Left renal cortex interstitium (tissue), 4 donors: Measurements from ENCODE around the gene RBFOX1. TPM values are rescaled to one million over a fixed set of nuclear protein-coding genes. Genes with fewer than 3 reads are reported as not detected.

ENCODE experiments used
- DNase-seq, 4 donors: peaks; one replicate each; pipeline ENCODE4 v3.0.0-alpha.2; 2013; ENCODE audit warnings: low read depth in 4 of 4, low spot score in 2 of 4, missing footprints in 1 of 4
- polyA plus RNA-seq, 4 donors: library from polyadenylated mRNA; unstranded; fragments of 120-200 nt; gene quantifications; one replicate each; pipeline ENCODE4 v1.2.1, GENCODE V29; 2013; ENCODE audit not compliant: insufficient read length in 4 of 4

Gene RBFOX1
- polyA plus RNA-seq, 4 donors: 2.3 to 4.6 (median 2.6) TPM

DNA sequence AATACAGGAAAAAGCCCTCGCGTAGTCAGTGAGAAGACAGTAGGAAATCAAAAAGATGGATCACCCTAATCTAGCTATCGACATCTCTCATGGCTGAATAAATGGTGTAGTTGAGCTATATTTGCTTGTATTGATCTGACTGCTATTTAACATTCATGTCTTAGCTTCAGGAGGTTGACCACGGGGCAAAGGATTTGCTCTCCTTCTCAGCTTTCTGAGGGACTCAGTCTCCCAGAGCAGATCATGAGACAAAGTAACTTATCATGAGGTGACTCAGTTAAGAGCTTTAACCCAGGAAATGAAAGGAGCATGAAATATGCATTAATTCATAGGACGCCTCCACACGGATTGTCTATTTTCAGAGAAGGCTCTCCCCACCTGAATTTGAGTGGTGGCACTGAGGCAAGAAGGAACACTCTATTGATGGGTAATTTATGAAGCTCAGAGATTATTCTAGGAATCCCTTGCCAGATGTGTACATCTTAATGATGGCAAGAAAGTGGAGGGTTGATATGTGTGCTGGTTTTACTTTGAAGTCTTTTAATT lies 608 bp downstream of the RBFOX1 start:
- DNase-seq: no peak

DNA sequence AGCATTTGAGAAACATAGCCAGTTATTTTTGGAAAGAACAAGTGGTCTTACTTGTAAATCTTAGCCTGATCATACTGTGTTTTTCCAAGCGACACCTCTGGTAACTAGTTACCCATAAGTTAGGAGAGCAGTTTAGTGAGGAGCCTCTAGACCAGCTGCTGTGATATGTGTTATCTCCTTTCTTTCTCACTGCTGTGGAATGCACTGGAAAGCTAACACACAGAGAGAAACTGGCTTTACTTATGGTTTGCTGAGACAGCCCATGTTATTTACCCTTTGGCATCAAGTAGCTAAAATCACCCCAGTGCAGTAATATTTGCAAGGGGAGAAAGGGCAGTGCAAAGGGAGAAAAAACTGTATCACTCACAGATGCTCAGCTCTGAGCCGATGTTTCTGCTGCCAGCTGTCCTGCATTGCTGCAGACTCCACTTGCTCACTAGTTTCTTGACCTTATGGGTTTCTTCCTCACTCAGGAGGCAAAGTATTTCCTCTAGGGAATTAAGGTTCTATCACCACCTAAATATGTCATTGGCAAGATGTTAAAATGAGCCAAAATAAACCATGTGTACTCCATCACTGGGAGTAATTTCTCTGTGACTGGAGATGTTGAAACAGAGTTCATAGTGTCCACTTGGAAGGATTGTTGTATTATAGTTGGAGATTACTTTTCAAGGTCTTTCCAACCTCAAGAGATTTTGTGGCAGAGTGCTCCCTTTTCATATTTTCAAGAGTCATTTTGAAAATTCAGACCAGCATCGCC lies 2.3 kb downstream of the RBFOX1 start:
- DNase-seq: no peak

DNA sequence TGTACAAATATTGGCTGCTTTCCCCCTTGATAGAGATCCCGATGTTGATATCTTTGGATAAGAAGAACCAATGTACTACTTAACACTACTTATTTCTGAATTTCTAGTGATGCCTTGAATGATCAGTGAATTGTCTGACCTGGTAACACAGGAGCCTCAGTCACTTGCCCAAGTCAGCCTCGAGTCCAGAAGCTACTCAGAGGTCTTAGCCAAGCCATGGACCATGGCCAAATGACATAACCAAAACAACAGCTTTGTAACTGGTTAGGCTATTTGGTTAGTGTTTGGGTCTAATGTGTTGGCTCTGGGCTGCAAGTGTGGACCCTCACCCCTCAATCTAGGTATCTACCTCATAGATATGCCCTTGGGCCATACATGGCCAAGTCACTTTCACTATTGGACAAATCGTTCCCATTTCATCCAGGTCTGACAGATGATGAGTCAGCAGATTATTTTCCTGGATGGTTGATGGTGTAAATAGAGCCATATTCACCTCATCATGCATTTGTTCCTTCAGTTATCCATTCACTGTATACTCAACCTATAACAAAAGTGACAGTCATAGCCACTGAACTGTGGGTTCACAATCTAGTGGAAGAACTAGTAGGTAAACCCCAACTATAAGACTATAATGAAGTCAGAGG lies 3.5 kb downstream of the RBFOX1 start:
- no peak for DNase-seq

DNA sequence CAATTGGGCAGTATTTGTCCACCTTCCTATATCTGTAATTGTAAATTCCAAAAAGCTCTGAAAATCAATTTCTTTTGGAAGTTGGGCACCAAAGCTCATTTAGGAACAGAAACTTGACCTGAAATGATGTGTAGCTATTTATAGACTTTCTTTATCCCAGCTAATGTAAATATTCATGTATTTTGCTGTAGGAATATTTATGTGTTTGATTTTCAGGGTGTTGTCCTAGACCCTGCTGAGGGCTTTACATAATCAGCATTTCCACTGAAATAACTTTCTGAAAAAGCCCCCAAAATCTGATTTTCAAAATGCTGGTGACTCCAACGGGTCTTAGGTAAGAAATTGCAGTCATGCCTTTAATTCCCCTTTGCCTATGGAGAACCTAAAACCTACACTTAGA lies 4.1 kb downstream of the RBFOX1 start:
- no peak for DNase-seq

DNA sequence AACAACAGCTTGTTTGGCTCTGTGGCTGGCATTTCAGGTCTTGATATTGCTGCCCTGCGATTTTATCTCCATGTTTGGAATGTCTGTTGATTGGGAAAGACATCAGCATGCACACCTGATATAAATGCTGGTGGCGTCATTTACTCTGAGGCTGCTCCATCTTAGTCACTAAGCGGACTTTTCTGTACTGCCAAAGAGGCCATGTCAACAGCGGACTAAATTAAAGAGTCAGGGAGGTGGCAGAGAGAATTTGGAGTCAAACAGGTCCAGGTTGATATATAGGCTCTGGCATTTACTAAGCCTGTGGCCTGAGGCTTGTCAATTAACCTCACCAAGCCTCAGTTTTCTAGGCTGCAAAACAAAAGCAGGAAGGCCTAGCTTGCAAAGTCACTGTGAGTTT lies 6.2 kb downstream of the RBFOX1 start:
- no peak for DNase-seq

DNA sequence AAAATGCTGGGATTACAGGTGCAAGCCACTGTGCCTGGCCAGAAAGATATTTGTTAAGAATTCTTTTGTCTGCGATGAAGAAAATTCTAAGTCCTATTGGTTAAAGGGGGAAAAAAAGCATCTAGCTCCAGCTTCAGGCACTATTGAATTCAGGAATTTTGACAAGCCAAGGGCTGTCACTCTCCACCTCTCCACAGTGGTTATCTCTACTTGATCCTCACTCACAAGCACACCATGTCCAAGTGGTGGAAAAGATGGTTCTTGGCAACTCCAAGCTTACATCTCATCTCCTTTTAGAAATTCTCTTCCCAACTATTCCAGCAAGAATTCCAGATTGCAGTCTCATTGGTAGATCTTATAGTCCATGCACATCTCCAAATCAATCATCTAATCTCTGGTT lies 7.1 kb downstream of the RBFOX1 start:
- DNase-seq: no peak

DNA sequence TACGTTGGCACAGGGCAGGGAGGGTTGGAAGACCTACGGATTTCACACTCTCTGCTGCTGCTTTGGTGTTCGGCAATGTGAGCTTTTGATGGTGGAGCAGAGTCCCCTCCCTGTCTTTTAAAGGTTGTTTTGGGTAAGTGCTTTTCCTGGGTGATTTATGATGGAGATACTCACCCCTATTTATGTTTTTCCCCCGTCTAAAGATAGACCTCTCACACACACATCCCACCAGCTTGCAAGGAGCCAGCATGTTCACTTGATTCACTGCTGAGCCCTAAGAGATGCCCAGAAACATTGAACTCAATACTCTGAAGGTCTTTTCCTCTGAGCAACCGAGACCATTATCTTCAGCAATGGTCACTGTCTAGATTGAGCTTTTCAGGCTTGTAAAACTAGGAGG lies 8.3 kb downstream of the RBFOX1 start:
- no peak for DNase-seq

DNA sequence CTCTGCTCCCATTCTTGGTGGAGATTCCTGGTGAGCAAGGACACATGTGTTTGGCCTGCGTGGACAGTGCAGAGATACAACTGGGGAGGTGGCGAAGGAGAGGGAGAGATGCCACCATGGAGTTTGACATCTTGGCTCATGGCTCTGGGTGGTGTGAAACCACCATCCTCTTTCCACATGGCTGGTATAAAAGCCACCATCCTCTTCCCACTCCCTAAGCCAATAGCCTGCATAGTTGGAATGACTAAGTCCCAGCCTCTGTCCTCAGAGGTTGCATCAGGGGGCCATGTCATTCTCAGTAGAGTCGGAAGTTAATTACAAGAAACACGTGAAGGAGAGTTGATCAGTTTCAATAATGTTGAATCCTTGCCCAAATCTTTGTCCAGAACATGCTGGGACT lies 10.0 kb downstream of the RBFOX1 start:
- DNase-seq: no peak

DNA sequence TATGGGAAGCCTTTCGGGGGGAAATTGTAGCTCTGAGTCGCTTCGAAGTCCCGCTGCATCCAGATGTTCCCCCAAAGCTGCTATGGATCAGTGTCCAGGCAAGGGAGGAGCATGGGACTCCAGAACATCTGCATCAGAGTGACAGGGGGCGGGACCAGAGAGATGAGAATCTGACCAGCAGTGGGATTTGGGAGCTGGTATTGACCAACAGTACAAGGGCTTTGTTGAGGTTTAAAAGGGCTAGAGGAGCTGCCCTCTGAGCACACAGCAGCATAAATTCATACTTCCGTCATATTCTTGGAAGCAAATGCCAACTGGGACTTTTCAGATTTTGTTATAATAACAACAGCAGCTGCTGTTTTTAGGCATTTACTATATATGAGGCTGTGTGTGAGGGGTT lies 10.6 kb downstream of the RBFOX1 start:
- DNase-seq: no peak

DNA sequence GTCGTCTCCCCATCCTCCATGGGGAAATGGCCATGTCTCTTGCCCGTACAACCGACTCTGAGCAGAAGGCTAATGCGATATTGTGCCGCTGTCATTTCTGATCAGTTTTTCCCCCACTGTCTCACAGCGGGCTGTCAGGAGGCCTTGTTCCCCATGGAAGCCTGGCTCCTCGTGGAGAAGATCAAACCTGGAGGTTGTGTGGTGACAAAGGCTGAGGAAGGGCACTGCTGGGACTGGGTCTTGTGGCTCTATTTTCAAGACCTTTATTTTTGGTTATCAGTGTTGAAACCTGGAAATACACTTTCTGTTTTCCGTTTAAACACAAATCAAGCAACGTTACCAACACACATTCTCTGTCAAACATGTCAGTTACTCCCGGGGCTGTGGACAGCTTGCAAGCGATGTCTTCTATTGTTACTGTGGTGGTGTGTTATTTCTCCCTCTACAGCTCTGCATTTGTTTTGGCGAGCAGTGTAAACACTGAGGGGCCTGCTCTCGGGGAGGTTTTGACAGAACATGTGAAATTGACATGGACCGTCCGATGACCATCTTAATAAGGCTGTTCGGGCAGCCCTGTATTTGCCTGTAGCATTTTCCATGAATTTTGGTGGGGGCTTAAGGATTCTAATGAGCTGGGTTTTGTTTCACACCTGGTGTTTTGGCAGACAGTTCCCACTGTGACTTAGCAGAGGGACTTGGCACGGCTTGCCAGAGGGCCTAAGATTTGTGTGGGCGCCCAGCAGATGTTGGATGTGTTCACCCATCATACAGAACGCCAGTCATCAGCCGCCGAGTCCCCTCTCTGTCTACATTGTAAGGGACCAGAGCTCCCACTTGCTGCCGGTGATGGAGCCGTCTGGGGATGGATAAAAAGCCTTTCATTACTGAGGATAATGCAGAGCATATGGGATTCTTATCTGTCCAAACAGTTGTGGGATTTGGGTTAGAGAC lies 12.5 kb downstream of the RBFOX1 start:
- DNase-seq: no peak

DNA sequence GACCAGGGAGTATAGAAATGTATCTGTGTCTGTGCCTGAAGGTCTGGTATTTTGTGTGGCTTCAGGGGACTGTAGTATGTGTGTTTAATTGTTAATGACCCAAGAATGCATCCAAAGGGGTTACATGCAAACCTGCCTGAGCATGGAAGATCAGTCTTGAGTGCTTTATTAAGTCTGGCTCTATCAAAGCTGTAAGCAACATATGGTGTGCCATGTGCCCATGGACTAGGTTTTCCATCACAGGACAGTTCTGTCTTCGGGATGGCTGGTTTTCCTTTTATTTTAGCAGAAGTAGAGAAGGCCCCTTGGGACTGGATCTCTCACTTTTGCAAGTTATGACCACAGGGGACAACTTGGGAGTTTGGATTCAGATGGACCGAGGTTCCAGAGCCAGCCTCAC lies 18.2 kb downstream of the RBFOX1 start:
- no peak for DNase-seq

DNA sequence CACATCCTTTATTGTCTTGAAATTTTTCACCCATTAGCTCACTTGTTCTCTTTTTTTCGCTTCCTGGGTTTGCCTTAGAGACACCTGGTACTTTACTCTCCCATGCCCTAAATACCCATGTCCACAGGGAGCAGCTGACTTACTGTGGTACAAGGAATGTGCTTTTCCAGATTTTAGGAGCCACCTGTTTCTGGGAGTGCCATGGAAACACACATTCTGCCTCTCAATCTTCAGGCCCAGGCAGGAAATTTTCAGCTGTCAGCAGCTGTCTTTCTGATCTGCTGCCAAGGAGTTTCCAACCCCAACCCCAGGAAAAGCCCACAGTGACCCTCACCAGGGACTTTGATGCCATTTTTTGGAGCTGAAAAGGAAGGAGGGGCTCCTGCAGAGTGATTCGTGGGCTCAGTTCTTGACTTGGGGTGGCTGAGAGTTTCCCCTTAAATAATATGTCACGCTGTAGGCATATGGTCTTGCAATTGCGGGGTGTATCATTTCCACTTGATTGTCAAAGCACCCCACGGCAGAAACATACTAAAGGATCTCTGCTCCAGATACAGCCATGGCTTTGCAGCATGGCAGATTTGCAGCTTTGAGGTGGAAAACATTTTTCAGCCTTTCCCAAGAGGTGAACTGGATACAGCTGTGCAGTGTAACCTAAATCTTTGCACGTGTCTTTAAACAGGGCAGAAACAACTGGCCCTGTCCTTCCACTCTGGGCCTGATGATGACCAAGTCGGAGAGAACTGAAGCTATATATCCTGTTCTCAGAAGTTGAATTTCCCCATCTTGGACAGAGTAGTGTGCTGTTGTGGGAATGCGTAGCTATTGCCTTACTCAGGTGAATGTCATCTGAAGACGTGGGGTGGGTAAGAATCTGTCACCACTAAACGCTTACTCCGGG lies 19.2 kb downstream of the RBFOX1 start:
- DNase-seq: no peak

DNA sequence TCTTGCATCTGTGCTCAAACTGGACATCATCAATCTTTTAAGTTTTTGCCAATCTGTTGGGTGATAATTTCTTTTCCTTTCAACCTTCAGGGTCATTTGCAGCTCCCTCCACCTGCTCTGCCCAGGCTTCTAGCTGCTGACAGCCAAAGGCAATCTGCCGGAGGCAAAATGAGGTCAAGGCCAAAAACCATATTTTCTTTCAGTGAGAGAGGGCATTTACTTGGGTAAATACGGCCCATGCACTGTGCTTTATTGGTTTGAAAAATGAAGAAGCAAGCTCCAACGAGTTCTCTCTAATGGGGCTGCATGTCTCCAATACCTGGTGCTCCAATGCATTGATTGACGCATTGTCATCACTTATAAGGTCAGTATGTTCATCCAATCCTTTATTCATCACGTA lies 23.1 kb downstream of the RBFOX1 start:
- DNase-seq: no peak

DNA sequence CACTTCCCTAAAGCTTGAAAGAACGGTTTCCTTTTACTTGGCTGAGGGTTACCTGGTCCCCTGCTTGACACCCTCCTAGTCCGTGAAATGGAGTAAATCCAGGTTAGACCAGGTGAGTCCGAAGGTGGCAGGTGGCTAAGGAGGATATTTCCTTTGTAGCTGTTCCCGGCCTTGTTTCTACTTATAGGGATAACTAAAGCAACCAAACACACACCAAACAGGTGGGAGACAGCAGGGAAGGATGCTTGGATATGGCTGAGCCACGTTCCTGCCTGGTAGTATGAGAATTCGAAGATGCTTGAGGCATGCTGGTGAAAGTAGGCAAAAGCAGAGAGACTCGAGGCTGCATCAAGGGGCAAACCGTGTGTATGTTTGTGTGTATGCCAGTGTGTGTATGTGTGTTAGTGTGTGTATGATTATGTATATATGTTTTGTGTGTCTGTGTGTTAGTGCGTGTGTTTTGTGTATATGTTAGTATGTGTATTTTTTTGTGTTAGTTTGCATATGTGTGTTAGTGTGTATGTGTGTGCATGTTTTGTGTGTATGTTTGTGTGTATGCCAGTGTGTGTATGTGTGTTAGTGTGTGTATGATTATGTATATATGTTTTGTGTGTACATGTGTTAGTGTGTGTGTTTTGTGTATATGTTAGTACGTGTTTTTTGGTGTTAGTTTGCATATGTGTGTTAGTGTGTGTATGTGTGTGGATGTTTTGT lies 28.9 kb downstream of the RBFOX1 start:
- no peak for DNase-seq

DNA sequence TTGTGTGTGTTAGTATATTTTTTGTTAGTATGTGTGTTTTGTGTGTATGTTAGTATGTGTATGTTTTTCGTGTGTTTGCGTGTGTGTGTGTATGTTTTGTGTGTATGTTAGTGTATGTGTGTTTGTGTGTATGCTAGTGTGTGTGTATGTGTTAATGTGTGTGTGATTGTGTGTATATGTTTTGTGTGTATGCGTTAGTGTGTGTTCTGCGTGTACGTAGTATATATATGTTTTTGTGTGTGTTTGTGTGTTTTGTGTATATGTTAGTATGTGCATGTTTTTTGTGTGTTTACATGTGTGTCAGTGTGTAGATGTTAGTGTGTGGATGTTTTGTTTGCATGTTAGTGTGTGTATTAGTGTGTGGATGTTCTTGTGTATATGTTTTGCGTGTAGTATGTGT lies 29.6 kb downstream of the RBFOX1 start:
- DNase-seq: no peak

DNA sequence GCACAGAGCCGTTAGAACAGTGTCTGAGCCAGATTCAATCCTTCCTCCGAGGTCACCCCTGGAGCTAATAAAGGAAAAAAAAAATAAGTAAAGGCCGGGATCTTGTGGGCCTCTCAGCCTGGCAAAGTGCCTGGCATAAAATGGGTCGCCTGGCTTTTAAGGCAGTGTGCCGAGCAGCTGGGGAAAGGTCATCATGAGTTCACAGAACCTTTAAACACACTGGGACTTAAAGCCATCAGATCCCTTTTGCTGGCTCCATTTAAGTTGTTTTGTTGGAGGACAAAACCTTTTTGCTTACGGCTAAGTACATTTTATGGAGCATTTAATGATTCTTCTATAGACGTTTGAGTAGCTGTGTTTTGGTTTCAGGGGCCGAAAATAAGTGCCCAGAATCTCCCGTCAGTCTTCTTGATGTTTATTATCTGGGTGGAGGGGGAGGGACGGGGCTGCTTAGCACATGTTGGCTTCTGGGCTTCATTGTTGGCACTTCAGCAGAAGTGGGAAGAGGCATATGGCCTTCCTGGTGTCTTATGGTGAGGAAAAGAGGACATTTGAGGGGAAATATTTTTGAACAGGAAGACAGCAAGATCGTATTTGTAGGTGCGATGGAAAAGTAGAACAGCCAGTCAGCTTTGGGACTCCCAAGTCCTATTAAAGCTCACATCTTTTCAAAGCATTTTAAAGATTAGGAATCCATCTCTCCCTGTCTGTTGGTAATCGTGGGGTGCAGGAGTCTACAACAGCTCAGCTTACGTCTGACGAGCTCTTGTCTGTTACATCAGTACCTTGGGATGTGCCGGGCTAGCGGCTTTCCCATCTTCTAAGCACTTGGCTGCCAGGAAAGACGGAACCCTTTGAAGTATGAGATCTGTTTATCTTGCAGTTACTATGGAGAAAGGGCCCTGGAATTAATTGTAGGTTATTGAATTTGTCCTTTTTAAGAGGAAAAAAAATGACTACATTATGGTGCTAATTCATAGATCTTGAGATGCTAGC lies 31.1 kb downstream of the RBFOX1 start:
- no peak for DNase-seq

DNA sequence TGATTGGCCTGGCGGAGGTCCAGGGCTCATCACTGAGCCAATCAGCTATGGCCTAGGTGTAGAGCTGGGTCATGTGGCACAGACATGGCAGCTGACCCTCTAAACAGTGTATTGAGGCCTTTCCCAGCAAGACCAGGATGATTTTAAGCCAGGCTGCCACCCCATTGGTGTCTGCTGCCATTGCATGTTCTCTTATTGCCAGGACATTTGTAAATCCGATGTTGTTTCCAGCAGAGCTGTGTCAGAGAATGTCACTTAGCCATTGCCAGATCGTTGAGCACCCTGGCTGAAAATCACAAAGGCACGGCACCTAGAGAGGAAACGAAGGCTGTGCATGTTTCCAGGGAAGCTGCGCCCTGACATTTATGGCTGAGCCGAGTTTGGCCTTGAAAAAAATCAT lies 33.4 kb downstream of the RBFOX1 start:
- DNase-seq: no peak
